ENCODE measurements around the gene ZNF787.

Gene ZNF787

GRCh38 chr19:56113074-56113632 lies 7.9 kb downstream of the ZNF787 start:
- H3K27ac ChIP-seq (ENCODE audit: low read depth, low read length, poor library complexity, severe bottlenecking), result peak overlapping the region; percentile 85
- no peak overlapping the region for H2AFZ ChIP-seq (ENCODE audit: low read length)
- peak overlapping the region; percentile 62 for H3K4me2 ChIP-seq (ENCODE audit: low read length)
- no peaks in the 10 kb centered on the region for H3K9me3 ChIP-seq (ENCODE audit: low read length)
- H3K9me2 ChIP-seq (ENCODE audit: low read depth, low read length), result no peaks in the 10 kb centered on the region
- H3K27me3 ChIP-seq (ENCODE audit: insufficient read depth, low read length), result no peaks in the 10 kb centered on the region
- H3K9ac ChIP-seq (ENCODE audit: low read length), result no peak overlapping the region; the same call in 1 of the 2 replicates
- no peak overlapping the region for H3K4me3 ChIP-seq (ENCODE audit: low read depth, low read length, poor library complexity, severe bottlenecking)
- no peak for TF ChIP-seq EZH2 (IDR thresholded peaks at IDR 0.05; ENCODE audit: borderline replicate concordance, low read length)
- TF ChIP-seq, protein P1, sequence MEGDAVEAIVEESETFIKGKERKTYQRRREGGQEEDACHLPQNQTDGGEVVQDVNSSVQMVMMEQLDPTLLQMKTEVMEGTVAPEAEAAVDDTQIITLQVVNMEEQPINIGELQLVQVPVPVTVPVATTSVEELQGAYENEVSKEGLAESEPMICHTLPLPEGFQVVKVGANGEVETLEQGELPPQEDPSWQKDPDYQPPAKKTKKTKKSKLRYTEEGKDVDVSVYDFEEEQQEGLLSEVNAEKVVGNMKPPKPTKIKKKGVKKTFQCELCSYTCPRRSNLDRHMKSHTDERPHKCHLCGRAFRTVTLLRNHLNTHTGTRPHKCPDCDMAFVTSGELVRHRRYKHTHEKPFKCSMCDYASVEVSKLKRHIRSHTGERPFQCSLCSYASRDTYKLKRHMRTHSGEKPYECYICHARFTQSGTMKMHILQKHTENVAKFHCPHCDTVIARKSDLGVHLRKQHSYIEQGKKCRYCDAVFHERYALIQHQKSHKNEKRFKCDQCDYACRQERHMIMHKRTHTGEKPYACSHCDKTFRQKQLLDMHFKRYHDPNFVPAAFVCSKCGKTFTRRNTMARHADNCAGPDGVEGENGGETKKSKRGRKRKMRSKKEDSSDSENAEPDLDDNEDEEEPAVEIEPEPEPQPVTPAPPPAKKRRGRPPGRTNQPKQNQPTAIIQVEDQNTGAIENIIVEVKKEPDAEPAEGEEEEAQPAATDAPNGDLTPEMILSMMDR (IDR thresholded peaks at IDR 0.05; ENCODE audit: low read length), result no peak
- peaks cover 11% of the 10 kb centered on the region; the same call in 1 of the 2 replicates for H3K79me2 ChIP-seq (ENCODE audit: insufficient read depth, low read length)
- peaks cover 39% of the 10 kb centered on the region for H3K4me1 ChIP-seq (ENCODE audit: insufficient read depth, low read length, severe bottlenecking)
- H3F3A ChIP-seq (ENCODE audit: insufficient read depth, low read length), result no peaks in the 10 kb centered on the region
- no peaks in the 10 kb centered on the region for H4K20me1 ChIP-seq (ENCODE audit: insufficient read depth, low read length)
- H3K36me3 ChIP-seq (ENCODE audit: insufficient read depth, low read length), result no peaks in the 10 kb centered on the region

DNA sequence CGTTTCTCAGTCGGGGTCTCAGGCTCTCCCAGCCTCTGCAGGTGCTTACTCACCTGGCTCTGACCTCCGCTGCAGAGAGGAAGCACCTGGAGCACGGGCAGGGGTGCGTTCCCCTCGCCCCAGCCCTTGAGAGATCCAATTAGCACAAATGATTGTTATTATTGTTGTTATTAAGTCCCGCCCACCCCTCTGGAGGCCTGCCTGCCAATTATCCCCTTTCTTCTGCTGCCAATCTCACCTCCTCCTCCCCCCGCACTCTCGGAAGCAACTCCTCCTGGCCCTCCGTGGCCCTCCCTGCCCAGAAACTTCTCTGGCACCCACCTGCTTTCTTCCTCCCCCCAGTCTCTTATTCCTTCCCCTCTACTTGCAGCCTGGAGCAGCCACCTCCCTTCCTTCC lies 8.8 kb downstream of the ZNF787 start:
- TF ChIP-seq, protein P1 (IDR thresholded peaks at IDR 0.05; ENCODE audit: low read length), result no peak
- no peak for TF ChIP-seq EZH2 (IDR thresholded peaks at IDR 0.05; ENCODE audit: borderline replicate concordance, low read length)
- Histone ChIP-seq H4K20me1 (ENCODE audit: insufficient read depth, low read length) (no peaks in the 10 kb centered on the region), H2AFZ (ENCODE audit: low read length) (no peak overlapping the region), H3K9me3 (ENCODE audit: low read length) (no peaks in the 10 kb centered on the region), H3K9me2 (ENCODE audit: low read depth, low read length) (no peaks in the 10 kb centered on the region), H3F3A (ENCODE audit: insufficient read depth, low read length) (no peaks in the 10 kb centered on the region), H3K9ac (ENCODE audit: low read length) (peak overlapping the region; percentile 25; the same call in 1 of the 2 replicates), H3K4me3 (ENCODE audit: low read depth, low read length, poor library complexity, severe bottlenecking) (peak overlapping the region; percentile 37), H3K4me1 (ENCODE audit: insufficient read depth, low read length, severe bottlenecking) (peaks cover 39% of the 10 kb centered on the region), H3K79me2 (ENCODE audit: insufficient read depth, low read length) (peaks cover 9% of the 10 kb centered on the region; the same call in 1 of the 2 replicates), H3K36me3 (ENCODE audit: insufficient read depth, low read length) (no peaks in the 10 kb centered on the region), H3K4me2 (ENCODE audit: low read length) (peak overlapping the region; percentile 62), H3K27me3 (ENCODE audit: insufficient read depth, low read length) (no peaks in the 10 kb centered on the region), H3K27ac (ENCODE audit: low read depth, low read length, poor library complexity, severe bottlenecking) (peak overlapping the region; percentile 85)

DNA sequence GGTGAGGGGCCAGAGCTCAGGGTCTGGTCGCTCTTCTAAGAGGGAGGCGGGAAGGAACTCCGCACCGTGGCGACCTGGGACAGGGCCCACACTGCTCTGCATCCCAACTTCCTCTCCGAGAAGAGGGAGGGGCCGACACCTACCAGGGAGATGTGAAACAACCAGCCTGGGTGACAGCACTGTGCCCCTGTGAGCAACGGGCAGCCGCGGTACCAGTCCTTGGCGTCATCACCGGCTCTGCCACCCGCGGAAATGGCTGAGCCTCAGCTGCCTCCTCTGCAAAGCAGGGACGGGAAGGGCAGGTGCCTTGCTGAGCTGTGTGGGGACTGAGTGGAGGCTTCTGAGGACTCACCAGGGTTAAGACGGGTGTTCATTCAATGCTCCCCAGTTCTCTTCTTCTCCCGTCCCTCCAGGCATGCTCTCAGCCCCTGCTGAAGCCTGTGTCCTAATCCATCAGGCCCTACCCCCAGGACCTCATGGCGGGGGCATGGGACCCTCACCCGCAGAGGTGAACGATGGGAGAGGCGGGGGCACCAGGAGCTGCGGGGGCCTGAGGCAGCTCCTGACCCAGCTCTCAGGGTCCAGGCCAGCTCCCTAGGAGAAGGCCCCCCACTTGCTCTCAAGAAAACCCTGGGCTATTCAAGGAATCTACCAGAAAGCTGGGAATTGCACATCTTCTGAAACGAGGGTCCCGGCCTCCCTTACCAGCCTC lies 9.3 kb downstream of the ZNF787 start:
- peak overlapping the region; percentile 62 for H3K4me2 ChIP-seq (ENCODE audit: low read length)

More for the DNA sequence above, 9.3 kb downstream of the ZNF787 start:
- Histone ChIP-seq H3K9me2 (ENCODE audit: low read depth, low read length) (no peaks in the 10 kb centered on the region), H3K36me3 (ENCODE audit: insufficient read depth, low read length) (no peaks in the 10 kb centered on the region), H3K79me2 (ENCODE audit: insufficient read depth, low read length) (peaks cover 8% of the 10 kb centered on the region; the same call in 1 of the 2 replicates), H3K4me1 (ENCODE audit: insufficient read depth, low read length, severe bottlenecking) (peaks cover 39% of the 10 kb centered on the region), H3K9ac (ENCODE audit: low read length) (peak overlapping the region; percentile 30; the same call in 1 of the 2 replicates), H4K20me1 (ENCODE audit: insufficient read depth, low read length) (no peaks in the 10 kb centered on the region), H3K27me3 (ENCODE audit: insufficient read depth, low read length) (no peaks in the 10 kb centered on the region), H3K9me3 (ENCODE audit: low read length) (no peaks in the 10 kb centered on the region), H2AFZ (ENCODE audit: low read length) (no peak overlapping the region), H3F3A (ENCODE audit: insufficient read depth, low read length) (no peaks in the 10 kb centered on the region), H3K4me3 (ENCODE audit: low read depth, low read length, poor library complexity, severe bottlenecking) (peak overlapping the region; percentile 37), H3K27ac (ENCODE audit: low read depth, low read length, poor library complexity, severe bottlenecking) (peak overlapping the region; percentile 85)
- TF ChIP-seq, protein P1 (IDR thresholded peaks at IDR 0.05; ENCODE audit: low read length), result no peak
- no peak for TF ChIP-seq EZH2 (IDR thresholded peaks at IDR 0.05; ENCODE audit: borderline replicate concordance, low read length)

Measured in OCI-LY1 (cell line).